Pancreas (tissue), 10 donors: Measurements from ENCODE around the gene SLC12A4. TPM values are rescaled to one million over a fixed set of nuclear protein-coding genes. Genes with fewer than 3 reads are reported as not detected.

ENCODE experiments used
- ATAC-seq, 4 donors: fragments of 200-7000 bp; cut with Tn5 transposase; one replicate each; pipeline versions ENCODE4 v1.8.0 to v1.9.1; 2020; ENCODE audit warnings: mild to moderate bottlenecking in 4 of 4, moderate library complexity in 4 of 4
- DNase-seq, 6 donors: peaks; one replicate each; pipeline ENCODE4 v3.0.0-alpha.2; 2020
- FAIRE-seq: peaks from 2 replicates; lab custom pipeline; 2012; peaks lifted over from hg19 to GRCh38; lab: Jason Lieb, UNC
- H3K27ac ChIP-seq, 4 donors: fragments of 200-600 bp; sonication (generic); 1 replicate in 3 of 4; 2 replicates in 1 of 4; pipeline versions ENCODE4 v1.5.0 to v1.8.0; 2020
- H3K27me3 ChIP-seq, 4 donors: fragments of 200-600 bp; one replicate each; pipeline ENCODE4 v1.8.0; 2021
- H3K36me3 ChIP-seq, 3 donors: fragments of 200-600 bp; sonication (generic) in 1 of 3; one replicate each; pipeline versions ENCODE4 v1.5.0 to v1.8.0; 2020 to 2021
- H3K4me1 ChIP-seq, 3 donors: fragments of 200-600 bp; one replicate each; pipeline ENCODE4 v1.8.0; 2021
- H3K4me3 ChIP-seq, 4 donors: fragments of 200-600 bp; sonication (generic) in 2 of 4; one replicate each; pipeline versions ENCODE4 v1.5.0 to v1.8.0; 2020 to 2021
- H3K9me3 ChIP-seq, 4 donors: fragments of 200-600 bp; one replicate each; pipeline ENCODE4 v1.8.0; 2021
- CTCF ChIP-seq, 4 donors: fragments of 200-600 bp; sonication (generic) in 3 of 4; IDR thresholded peaks; one replicate each; pipeline versions ENCODE4 v1.5.0 to v1.8.0; 2021; ENCODE audit warnings: antibody characterized with exemption in 4 of 4
- WGBS, 2 donors: extraction: QIAGEN DNeasy Blood & Tissue Kit; methylation state at CpG; one replicate each; pipeline ENCODE4 v1.1.7; 2013; 5-methylcytosine and 5-hydroxymethylcytosine counted together
- intact Hi-C, 3 donors: fragments of 100-400 bp; cut with DNase I; formaldehyde crosslinking; loops; one replicate each; pipeline versions ENCODE4 v1.11.1 to v1.14.2; 2022
- polyA plus RNA-seq, 2 donors: library from polyadenylated mRNA; stranded (reverse); fragments of 200-250 nt; gene quantifications; one replicate each; pipeline ENCODE4 v1.2.3, GENCODE V29; 2013
- total RNA-seq, 6 donors: library from RNA; stranded (reverse); fragmentation: NEBNext Ultra II Directional in 4 of 6; extraction: Animal tissue kit (Norgen Biotek cat#: 25700) in 4 of 6; gene quantifications; one replicate each; pipeline versions ENCODE4 v1.2.1 to v1.2.4, GENCODE V29; 2021 to 2023
- donor health status: healthy with polysubstance abuse.
- donor health status: DM: no; HTN: no; CAD: no; lungs with moderate emphysema.
- donor health status: DM: no; HTN: no; CAD: no.
- donor health status: control.
- donor health status: control.
- donor health status: Bipolar disorder and iron deficiency.
- donor health status: DM: yes; HTN: yes; CAD: no.
- donor health status: DM: no; HTN: no; CAD: no.
- donor health status: DM: no; HTN: no; CAD: no.
- donor health status: DM: yes; HTN: yes; CAD: no.

The SLC12A4 gene
- total and polyA plus RNA-seq, 8 donors, result 15.8 to 46.4 (median 27.9) TPM

GRCh38 chr16:67962135-67962534 lies 6.3 kb downstream of the SLC12A4 start:
- peak overlapping the region in 3 of 4 donors; percentile 16 to 55 (median 22) for H3K27ac ChIP-seq
- DNase-seq, result peak in 1 of 6 donors; percentile 13
- no peak for ATAC-seq
- no peak for FAIRE-seq
- peaks cover 0 to 13% (median 0%) of the 10 kb centered on the region in 3 donors for H3K36me3 ChIP-seq
- H3K4me3 ChIP-seq, result no peak overlapping the region
- H3K9me3 ChIP-seq, result no peaks in the 10 kb centered on the region
- no peak for TF ChIP-seq CTCF (IDR thresholded peaks at IDR 0.05)
- WGBS, 2 donors, result 95 to 97% methylated on average over 8 of the region's 8 CpGs
- no peaks in the 10 kb centered on the region for H3K27me3 ChIP-seq
- intact Hi-C loops, result no loop called here
- H3K4me1 ChIP-seq, result peaks cover 15 to 36% (median 26%) of the 10 kb centered on the region in 3 donors

GRCh38 chr16:67961551-67961957 lies 6.9 kb downstream of the SLC12A4 start:
- H3K4me1 ChIP-seq, result peaks cover 11 to 30% (median 20%) of the 10 kb centered on the region in 3 donors
- WGBS, 2 donors, result 21 to 23% methylated on average over 11 to 13 of the region's 13 CpGs

GRCh38 chr16:67959536-67960329 lies 8.7 kb downstream of the SLC12A4 start:
- Histone ChIP-seq H3K36me3 (peaks cover 0 to 14% (median 0%) of the 10 kb centered on the region in 3 donors), H3K4me1 (peaks cover 6 to 13% (median 13%) of the 10 kb centered on the region in 3 donors), H3K9me3 (no peaks in the 10 kb centered on the region), H3K4me3 (no peak overlapping the region), H3K27ac (no peak overlapping the region), H3K27me3 (no peaks in the 10 kb centered on the region)
- ATAC-seq (no peak), DNase-seq (peak in 2 of 6 donors; percentile 23 to 35), FAIRE-seq (no peak)
- WGBS, 2 donors, result 82 to 83% methylated on average over 11 of the region's 11 CpGs
- intact Hi-C loops, result no loop called here
- TF ChIP-seq CTCF (IDR thresholded peaks at IDR 0.05), result no peak

More at GRCh38 chr16:67961551-67961957, 6.9 kb downstream of the SLC12A4 start:
- Histone ChIP-seq H3K36me3 (peaks cover 0 to 14% (median 0%) of the 10 kb centered on the region in 3 donors), H3K27me3 (no peaks in the 10 kb centered on the region), H3K9me3 (no peaks in the 10 kb centered on the region), H3K4me3 (no peak overlapping the region), H3K27ac (peak overlapping the region in 2 of 4 donors; percentile 34 to 55)
- no peak for TF ChIP-seq CTCF (IDR thresholded peaks at IDR 0.05)
- FAIRE-seq (no peak), ATAC-seq (peak; percentile 84 to 93 (median 90)), DNase-seq (peak; percentile 92 to 99 (median 98))
- intact Hi-C loops, result no loop called here

GRCh38 chr16:67957622-67958021 lies 10.8 kb downstream of the SLC12A4 start:
- FAIRE-seq (no peak), DNase-seq (peak in 1 of 6 donors; percentile 48), ATAC-seq (no peak)
- WGBS, 2 donors, result 95 to 98% methylated on average over 9 of the region's 9 CpGs
- no peaks in the 10 kb centered on the region for H3K9me3 ChIP-seq
- no peaks in the 10 kb centered on the region for H3K27me3 ChIP-seq
- no peak for TF ChIP-seq CTCF (IDR thresholded peaks at IDR 0.05)
- no peak overlapping the region for H3K4me3 ChIP-seq
- intact Hi-C loops, result no loop called here
- H3K27ac ChIP-seq, result no peak overlapping the region
- H3K36me3 ChIP-seq, result peaks cover 0 to 14% (median 0%) of the 10 kb centered on the region in 3 donors
- H3K4me1 ChIP-seq, result peaks cover 6 to 13% (median 11%) of the 10 kb centered on the region in 3 donors
